Tibial nerve (tissue), 4 donors: ENCODE results near the gene CDH4.
"Not testable (repeated sequence)": the region's sequence is repeated elsewhere in the genome, so short reads cannot be mapped to it uniquely, and the experiment has no call there.

ENCODE experiments used
- EP300 ChIP-seq, 2 donors: sonication (generic); formaldehyde crosslinking; IDR thresholded peaks; one replicate each; pipeline ENCODE4 v1.6.1; 2017; ENCODE audit warnings: antibody characterized with exemption in 2 of 2, mild to moderate bottlenecking in 1 of 2
- POLR2A ChIP-seq, 2 donors: fragments of 450-650 bp; IDR thresholded peaks; one replicate each; pipeline ENCODE4 v1.6.1; 2017; ENCODE audit warnings: antibody characterized with exemption in 2 of 2, mild to moderate bottlenecking in 2 of 2, moderate library complexity in 2 of 2
- TF ChIP-seq, protein P1 (sequence below), 5 experiments: fragments of 200-600 bp in 3 of 5; fragments of 450-650 bp in 2 of 5; sonication (generic) in 3 of 5; IDR thresholded peaks; one replicate each; pipeline ENCODE4 v1.5.1; 2016 to 2019; ENCODE audit warnings: antibody characterized with exemption in 5 of 5, mild to moderate bottlenecking in 3 of 5, moderate library complexity in 2 of 5

DNA sequence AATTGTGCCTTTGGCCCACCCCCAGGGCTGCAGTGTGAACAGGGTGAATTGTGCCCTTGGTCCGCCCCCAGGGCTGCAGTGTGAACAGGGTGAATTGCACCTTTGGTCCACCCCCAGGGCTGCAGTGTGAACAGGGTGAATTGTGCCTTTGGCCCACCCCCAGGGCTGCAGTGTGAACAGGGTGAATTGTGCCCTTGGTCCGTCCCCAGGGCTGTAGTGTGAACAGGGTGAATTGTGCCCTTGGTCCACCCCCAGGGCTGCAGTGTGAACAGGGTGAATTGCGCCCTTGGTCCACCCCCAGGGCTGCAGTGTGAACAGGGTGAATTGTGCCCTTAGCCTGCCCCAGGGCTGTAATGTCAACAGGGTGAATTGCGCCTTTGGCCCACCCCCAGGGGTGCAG, 602.5 kb downstream of the CDH4 start:
- TF ChIP-seq, protein P1, sequence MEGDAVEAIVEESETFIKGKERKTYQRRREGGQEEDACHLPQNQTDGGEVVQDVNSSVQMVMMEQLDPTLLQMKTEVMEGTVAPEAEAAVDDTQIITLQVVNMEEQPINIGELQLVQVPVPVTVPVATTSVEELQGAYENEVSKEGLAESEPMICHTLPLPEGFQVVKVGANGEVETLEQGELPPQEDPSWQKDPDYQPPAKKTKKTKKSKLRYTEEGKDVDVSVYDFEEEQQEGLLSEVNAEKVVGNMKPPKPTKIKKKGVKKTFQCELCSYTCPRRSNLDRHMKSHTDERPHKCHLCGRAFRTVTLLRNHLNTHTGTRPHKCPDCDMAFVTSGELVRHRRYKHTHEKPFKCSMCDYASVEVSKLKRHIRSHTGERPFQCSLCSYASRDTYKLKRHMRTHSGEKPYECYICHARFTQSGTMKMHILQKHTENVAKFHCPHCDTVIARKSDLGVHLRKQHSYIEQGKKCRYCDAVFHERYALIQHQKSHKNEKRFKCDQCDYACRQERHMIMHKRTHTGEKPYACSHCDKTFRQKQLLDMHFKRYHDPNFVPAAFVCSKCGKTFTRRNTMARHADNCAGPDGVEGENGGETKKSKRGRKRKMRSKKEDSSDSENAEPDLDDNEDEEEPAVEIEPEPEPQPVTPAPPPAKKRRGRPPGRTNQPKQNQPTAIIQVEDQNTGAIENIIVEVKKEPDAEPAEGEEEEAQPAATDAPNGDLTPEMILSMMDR (IDR thresholded peaks at IDR 0.05) = not testable (repeated sequence)
- TF ChIP-seq POLR2A, EP300 (IDR thresholded peaks at IDR 0.05): not testable (repeated sequence)
